PC-9 (cell line): Measurements from ENCODE around the gene PRDM16.

Source experiments
- EZH2 ChIP-seq: fragments of 200-600 bp; sonication (generic); IDR thresholded peaks from 2 replicates; pipeline ENCODE4 v1.8.0; 2017; ENCODE audit warnings: antibody characterized with exemption, low read depth
- TF ChIP-seq, protein P1 (sequence below): fragments of 200-600 bp; sonication (generic); conservative IDR thresholded peaks from 2 replicates; pipeline ENCODE4 v1.6.1; 2017; ENCODE audit warnings: mixed run types, antibody characterized with exemption, mild to moderate bottlenecking, moderate library complexity

GRCh38 chr1:3145532-3146325 lies 76.7 kb downstream of the PRDM16 start:
- TF ChIP-seq, protein P1, sequence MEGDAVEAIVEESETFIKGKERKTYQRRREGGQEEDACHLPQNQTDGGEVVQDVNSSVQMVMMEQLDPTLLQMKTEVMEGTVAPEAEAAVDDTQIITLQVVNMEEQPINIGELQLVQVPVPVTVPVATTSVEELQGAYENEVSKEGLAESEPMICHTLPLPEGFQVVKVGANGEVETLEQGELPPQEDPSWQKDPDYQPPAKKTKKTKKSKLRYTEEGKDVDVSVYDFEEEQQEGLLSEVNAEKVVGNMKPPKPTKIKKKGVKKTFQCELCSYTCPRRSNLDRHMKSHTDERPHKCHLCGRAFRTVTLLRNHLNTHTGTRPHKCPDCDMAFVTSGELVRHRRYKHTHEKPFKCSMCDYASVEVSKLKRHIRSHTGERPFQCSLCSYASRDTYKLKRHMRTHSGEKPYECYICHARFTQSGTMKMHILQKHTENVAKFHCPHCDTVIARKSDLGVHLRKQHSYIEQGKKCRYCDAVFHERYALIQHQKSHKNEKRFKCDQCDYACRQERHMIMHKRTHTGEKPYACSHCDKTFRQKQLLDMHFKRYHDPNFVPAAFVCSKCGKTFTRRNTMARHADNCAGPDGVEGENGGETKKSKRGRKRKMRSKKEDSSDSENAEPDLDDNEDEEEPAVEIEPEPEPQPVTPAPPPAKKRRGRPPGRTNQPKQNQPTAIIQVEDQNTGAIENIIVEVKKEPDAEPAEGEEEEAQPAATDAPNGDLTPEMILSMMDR: no peak
- no peak for TF ChIP-seq EZH2
